Measurements from ENCODE around the gene NCOA1.

DNA sequence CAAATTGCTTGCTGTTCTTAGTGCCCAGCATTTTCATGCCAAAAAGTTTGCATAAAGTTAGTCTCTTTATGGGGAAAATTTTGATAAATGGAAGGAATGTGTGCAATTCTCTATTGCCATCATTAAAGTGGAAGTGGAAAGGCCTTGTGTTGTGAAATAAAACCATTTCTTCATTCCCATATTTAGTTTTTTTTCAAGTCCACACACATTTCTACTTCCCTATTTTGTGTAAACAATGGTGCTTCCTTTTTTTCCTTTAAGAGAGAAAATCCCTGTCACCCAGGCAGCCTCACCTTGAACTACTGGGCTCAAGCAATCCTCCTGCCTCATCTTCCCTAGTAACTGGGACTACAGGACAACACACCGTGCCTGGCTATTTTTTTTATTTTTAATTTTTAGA is 42.3 kb upstream of the NCOA1 start:
- TF ChIP-seq CTCF (IDR thresholded peaks at IDR 0.05) (no peak), POLR2AphosphoS5 (IDR thresholded peaks at IDR 0.05; ENCODE audit: insufficient read depth in 1 of 2, low read depth in 1 of 2) (no peak), POLR2A (IDR thresholded peaks at IDR 0.05) (no peak)

Data from vagina (tissue), 2 donors.